Aorta (tissue), 5 donors: Measurements from ENCODE around the gene GNAI3. TPM values are rescaled to one million over a fixed set of nuclear protein-coding genes. Genes with fewer than 3 reads are reported as not detected.
A peak's percentile ranks its signal among the peaks of the same experiment; 100 is the strongest.

Experiments
- ATAC-seq: fragments of 200-7000 bp; cut with Tn5 transposase; one replicate; pipeline ENCODE4 v1.9.1; 2022; ENCODE audit warnings: moderate library complexity; ENCODE audit not compliant: low FRiP score
- DNase-seq, 2 donors: peaks; one replicate each; pipeline ENCODE4 v3.0.0-alpha.2; 2020
- H3K27ac ChIP-seq, 2 donors: one replicate each; pipeline ENCODE4 v1.5.1; 2013; ENCODE audit warnings: low read length in 2 of 2, mild to moderate bottlenecking in 2 of 2, moderate library complexity in 2 of 2, control low read depth in 1 of 2, inconsistent platforms in 1 of 2, low read depth in 1 of 2
- H3K27me3 ChIP-seq, 2 donors: one replicate each; pipeline ENCODE4 v1.6.1; 2013; ENCODE audit warnings: control low read depth in 1 of 2, low read length in 1 of 2, mild to moderate bottlenecking in 1 of 2, moderate library complexity in 1 of 2; ENCODE audit not compliant: insufficient read depth in 2 of 2, control insufficient read depth in 1 of 2
- H3K36me3 ChIP-seq, 2 donors: one replicate each; pipeline ENCODE4 v1.6.1; 2013; ENCODE audit warnings: control low read depth in 1 of 2, low read length in 1 of 2, mild to moderate bottlenecking in 1 of 2; ENCODE audit not compliant: insufficient read depth in 2 of 2, control insufficient read depth in 1 of 2
- H3K4me1 ChIP-seq, 2 donors: one replicate each; pipeline ENCODE4 v1.6.1; 2013; ENCODE audit warnings: low read length in 2 of 2, control low read depth in 1 of 2, mild to moderate bottlenecking in 1 of 2, moderate library complexity in 1 of 2; ENCODE audit not compliant: insufficient read depth in 2 of 2, control insufficient read depth in 1 of 2
- H3K4me3 ChIP-seq, 2 donors: one replicate each; pipeline ENCODE4 v1.5.1; 2013; ENCODE audit warnings: low read length in 2 of 2, control low read depth in 1 of 2, mild to moderate bottlenecking in 1 of 2
- H3K9me3 ChIP-seq: one replicate; pipeline ENCODE4 v1.6.1; 2013; ENCODE audit warnings: mild to moderate bottlenecking, low read length; ENCODE audit not compliant: control insufficient read depth
- WGBS, 2 donors: extraction: QIAGEN DNeasy Blood & Tissue Kit; methylation state at CpG; one replicate each; pipeline ENCODE4 v1.1.7; 2013; 5-methylcytosine and 5-hydroxymethylcytosine counted together
- intact Hi-C, 2 donors: fragments of 100-400 bp; cut with DNase I; formaldehyde crosslinking; loops; one replicate each; pipeline versions ENCODE4 v1.14.2 to v1.15.0; 2022
- polyA plus RNA-seq, 2 donors: library from polyadenylated mRNA; stranded (reverse); fragments of 200-250 nt; gene quantifications; one replicate each; pipeline ENCODE4 v1.2.3, GENCODE V29; 2013
- total RNA-seq, 2 donors: library from RNA; stranded (reverse); fragmentation: NEBNext Ultra II Directional; extraction: Animal tissue kit (Norgen Biotek cat#: 25700); gene quantifications; one replicate each; pipeline ENCODE4 v1.2.1, GENCODE V29; 2021
- donor health status: healthy with polysubstance abuse.
- donor health status: Bipolar disorder and iron deficiency.
- donor health status: DM: no; HTN: no; CAD: no.
- donor health status: DM: no; HTN: no; CAD: no.
- donor health status: DM: yes; HTN: yes; CAD: no.

Gene GNAI3
- total and polyA plus RNA-seq, 4 donors, result 3.0 to 8.2 (median 5.1) TPM

DNA sequence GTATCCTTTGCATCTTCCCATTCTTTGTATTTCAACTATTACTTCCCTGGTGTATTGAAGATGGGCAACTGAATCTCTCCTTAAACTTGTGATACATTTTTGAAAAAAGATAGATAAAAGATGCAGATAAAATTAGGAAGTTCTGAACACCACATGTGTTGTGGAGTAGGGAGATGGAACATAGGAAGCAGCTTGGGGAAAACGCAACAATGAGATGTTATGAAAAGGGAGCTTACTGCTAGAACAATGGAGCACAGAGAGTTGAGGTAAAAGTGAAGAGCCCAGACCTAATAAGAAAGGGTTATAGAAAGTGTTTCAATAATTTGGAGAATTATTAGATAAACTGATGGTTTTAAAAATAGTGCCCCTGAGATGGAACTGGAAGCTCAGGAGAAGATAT, 20.9 kb downstream of the GNAI3 start:
- intact Hi-C loops, result no loop called here
- 88 to 93% methylated on average over 1 of the region's 1 CpG for WGBS, 2 donors

DNA sequence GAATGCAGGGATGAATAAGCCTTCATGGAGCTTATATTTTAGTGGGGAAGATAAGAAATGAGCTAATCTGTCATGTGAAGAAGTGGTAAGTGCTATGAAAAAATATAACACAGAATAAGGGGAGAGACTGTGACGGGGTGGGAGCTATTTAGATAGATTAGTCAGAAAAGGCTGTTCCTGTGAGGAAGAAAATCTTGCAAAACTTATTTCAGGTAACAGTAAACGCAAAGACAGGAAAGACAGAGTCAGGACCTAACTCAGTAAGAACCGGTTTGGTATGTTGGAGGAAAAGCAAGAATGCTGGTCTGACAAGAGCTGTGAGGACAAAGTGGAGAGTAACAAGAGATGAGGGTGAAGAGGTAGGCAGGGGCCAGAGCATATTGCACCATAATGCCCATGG, 22.0 kb downstream of the GNAI3 start:
- DNase-seq (no peak), ATAC-seq (no peak)
- intact Hi-C loops, result no loop called here
- no peak overlapping the region for H3K4me3 ChIP-seq
- no peak overlapping the region for H3K27ac ChIP-seq
- no peaks in the 10 kb centered on the region for H3K36me3 ChIP-seq
- H3K4me1 ChIP-seq, result peaks cover 0 to 7% of the 10 kb centered on the region in 2 donors
- WGBS, 2 donors, result 24 to 30% methylated on average over 3 of the region's 3 CpGs
- no peaks in the 10 kb centered on the region for H3K27me3 ChIP-seq
- H3K9me3 ChIP-seq, result no peaks in the 10 kb centered on the region

More for the DNA sequence above, 20.9 kb downstream of the GNAI3 start:
- Histone ChIP-seq H3K27me3 (no peaks in the 10 kb centered on the region), H3K4me1 (peaks cover 0 to 7% of the 10 kb centered on the region in 2 donors), H3K36me3 (no peaks in the 10 kb centered on the region), H3K4me3 (no peak overlapping the region), H3K27ac (no peak overlapping the region), H3K9me3 (no peaks in the 10 kb centered on the region)
- DNase-seq (no peak), ATAC-seq (no peak)

DNA sequence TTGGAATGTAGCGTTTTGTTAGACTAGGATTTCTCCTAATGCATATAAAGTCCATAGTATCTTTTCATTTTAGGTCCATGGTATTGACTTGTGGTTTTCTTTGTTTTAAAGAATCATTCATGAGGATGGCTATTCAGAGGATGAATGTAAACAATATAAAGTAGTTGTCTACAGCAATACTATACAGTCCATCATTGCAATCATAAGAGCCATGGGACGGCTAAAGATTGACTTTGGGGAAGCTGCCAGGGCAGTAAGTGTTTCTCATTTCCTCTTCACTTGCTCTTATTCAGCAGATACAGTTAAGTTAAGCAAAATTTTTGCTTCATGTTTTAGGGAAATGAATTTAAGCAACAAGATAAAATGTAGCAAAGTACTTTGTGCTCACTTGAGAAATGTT, 25.4 kb downstream of the GNAI3 start:
- Histone ChIP-seq H3K4me3 (no peak overlapping the region), H3K36me3 (no peaks in the 10 kb centered on the region), H3K4me1 (peaks cover 0 to 7% of the 10 kb centered on the region in 2 donors), H3K27me3 (no peaks in the 10 kb centered on the region), H3K9me3 (no peaks in the 10 kb centered on the region), H3K27ac (no peak overlapping the region)
- no peak for DNase-seq
- no peak for ATAC-seq
- intact Hi-C loops, result no loop called here
- 67 to 73% methylated on average over 2 of the region's 2 CpGs for WGBS, 2 donors

DNA sequence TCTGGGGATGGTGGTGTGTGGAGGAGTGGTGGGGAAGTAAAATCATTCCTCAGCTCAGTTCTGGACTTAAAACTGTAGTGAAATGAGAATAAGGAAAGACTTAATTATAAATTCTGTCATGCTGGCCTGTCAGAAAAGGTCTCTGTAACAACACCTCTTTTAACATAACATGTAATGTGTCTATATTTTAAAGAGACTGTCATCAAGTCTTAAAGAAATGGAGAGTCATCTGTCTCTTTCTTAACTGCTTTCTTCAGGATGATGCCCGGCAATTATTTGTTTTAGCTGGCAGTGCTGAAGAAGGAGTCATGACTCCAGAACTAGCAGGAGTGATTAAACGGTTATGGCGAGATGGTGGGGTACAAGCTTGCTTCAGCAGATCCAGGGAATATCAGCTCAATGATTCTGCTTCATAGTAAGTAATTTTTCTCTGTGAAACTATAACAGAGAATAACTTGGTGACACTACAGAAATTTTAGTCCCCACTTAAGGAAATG, 30.6 kb downstream of the GNAI3 start:
- peaks cover 2 to 3% of the 10 kb centered on the region in 2 donors for H3K4me1 ChIP-seq
- H3K27ac ChIP-seq, result peak overlapping the region in 1 of 2 donors; percentile 40
- H3K4me3 ChIP-seq, result no peak overlapping the region
- DNase-seq (no peak), ATAC-seq (no peak)
- H3K36me3 ChIP-seq, result no peaks in the 10 kb centered on the region
- H3K27me3 ChIP-seq, result no peaks in the 10 kb centered on the region
- 5 to 6% methylated on average over 3 of the region's 3 CpGs for WGBS, 2 donors
- intact Hi-C loops, result no loop called here
- no peaks in the 10 kb centered on the region for H3K9me3 ChIP-seq

DNA sequence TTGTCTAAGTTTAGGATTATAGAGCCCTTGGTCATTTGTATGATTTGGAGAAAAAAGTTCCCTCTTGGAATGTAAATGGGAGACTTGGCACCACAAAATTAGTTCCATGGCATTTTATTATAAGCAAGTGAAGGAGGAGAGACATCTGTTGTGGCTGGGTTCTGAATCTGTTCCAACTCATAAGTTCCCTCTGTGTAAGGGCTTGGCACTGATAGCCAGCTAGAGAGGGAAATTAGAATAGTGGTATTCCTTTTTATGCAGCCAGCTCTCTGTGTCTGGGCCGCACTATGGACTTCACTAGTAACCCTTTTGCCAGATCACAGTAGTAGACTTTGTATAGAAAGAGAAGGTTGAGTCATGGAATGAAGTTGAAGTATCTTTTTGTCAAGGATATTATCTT, 31.1 kb downstream of the GNAI3 start:
- H3K36me3 ChIP-seq, result no peaks in the 10 kb centered on the region
- H3K27me3 ChIP-seq, result no peaks in the 10 kb centered on the region
- no peaks in the 10 kb centered on the region for H3K9me3 ChIP-seq
- WGBS, 2 donors, result 3 to 9% methylated on average over 1 of the region's 1 CpG
- no peak for ATAC-seq
- peaks cover 2 to 3% of the 10 kb centered on the region in 2 donors for H3K4me1 ChIP-seq
- H3K4me3 ChIP-seq, result no peak overlapping the region
- peak overlapping the region in 1 of 2 donors; percentile 17 for H3K27ac ChIP-seq
- DNase-seq, result no peak
- intact Hi-C loops, result no loop called here

DNA sequence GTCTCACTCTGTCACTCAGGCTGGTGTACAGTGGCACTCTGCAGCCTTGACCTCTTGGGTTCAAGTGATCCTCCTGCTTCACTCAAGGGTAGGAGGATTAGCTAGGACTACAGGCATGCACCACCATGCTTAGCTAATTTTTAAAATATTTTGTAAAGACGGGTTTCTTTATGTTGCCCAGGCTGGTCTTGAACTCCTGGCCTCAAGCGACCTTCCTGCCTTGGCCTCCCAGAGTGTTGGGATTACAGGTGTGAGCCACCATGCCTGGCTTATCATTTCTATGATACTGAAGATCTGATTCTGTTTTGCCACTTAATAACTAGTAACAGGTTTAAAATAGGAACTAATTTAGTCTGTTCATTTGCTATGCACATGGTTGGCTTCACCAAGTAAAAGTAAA, 33.6 kb downstream of the GNAI3 start:
- WGBS, 2 donors, result 77 to 79% methylated on average over 2 of the region's 2 CpGs
- Histone ChIP-seq H3K36me3 (peaks cover 0 to 3% of the 10 kb centered on the region in 2 donors), H3K9me3 (no peaks in the 10 kb centered on the region), H3K27ac (no peak overlapping the region), H3K27me3 (no peaks in the 10 kb centered on the region), H3K4me3 (no peak overlapping the region), H3K4me1 (peaks cover 2 to 3% of the 10 kb centered on the region in 2 donors)
- DNase-seq, result no peak
- intact Hi-C loops, result no loop called here
- no peak for ATAC-seq

DNA sequence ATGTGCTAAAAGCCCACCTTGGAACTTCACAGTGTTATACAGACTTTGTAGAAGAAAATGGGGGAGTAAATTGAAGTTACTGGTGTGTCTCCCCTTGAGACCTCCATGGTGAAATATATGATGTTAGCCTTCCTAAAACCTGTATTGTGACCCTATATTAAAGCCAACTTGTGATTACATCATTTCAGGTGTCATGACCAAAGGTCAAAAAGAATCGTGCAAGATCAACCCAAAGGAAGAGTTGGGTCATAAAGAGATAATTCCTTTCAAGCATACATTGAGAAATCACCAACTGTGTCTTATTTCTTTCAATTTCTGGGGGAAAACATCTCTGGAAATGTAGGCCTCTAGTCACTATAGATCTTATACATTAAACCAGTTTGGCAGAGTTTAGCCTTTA, 36.4 kb downstream of the GNAI3 start:
- Histone ChIP-seq H3K4me1 (no peaks in the 10 kb centered on the region), H3K27me3 (no peaks in the 10 kb centered on the region), H3K9me3 (no peaks in the 10 kb centered on the region), H3K36me3 (peaks cover 0 to 4% of the 10 kb centered on the region in 2 donors), H3K4me3 (no peak overlapping the region), H3K27ac (no peak overlapping the region)
- intact Hi-C loops, result no loop called here
- ATAC-seq, result no peak
- DNase-seq, result no peak
- 87 to 90% methylated on average over 1 of the region's 1 CpG for WGBS, 2 donors

DNA sequence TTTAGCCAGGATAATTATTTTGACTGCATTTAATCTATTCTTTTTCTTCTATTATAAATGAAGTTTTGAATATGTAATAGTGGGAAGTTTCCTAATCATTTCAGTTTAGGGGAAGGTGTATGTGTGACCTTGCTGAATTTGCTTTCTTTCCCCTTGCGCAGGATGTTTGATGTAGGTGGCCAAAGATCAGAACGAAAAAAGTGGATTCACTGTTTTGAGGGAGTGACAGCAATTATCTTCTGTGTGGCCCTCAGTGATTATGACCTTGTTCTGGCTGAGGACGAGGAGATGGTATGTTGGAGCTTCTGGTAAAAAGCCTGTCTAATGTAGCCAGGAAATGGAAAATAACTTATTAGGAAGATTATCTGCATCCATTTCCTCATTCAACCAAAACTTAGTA, 37.6 kb downstream of the GNAI3 start:
- Histone ChIP-seq H3K27ac (no peak overlapping the region), H3K27me3 (no peaks in the 10 kb centered on the region), H3K4me3 (no peak overlapping the region), H3K9me3 (no peaks in the 10 kb centered on the region), H3K4me1 (no peaks in the 10 kb centered on the region), H3K36me3 (peaks cover 0 to 4% of the 10 kb centered on the region in 2 donors)
- DNase-seq, result no peak
- intact Hi-C loops, result no loop called here
- ATAC-seq, result no peak
- WGBS, 2 donors, result 88 to 93% methylated on average over 3 of the region's 3 CpGs

DNA sequence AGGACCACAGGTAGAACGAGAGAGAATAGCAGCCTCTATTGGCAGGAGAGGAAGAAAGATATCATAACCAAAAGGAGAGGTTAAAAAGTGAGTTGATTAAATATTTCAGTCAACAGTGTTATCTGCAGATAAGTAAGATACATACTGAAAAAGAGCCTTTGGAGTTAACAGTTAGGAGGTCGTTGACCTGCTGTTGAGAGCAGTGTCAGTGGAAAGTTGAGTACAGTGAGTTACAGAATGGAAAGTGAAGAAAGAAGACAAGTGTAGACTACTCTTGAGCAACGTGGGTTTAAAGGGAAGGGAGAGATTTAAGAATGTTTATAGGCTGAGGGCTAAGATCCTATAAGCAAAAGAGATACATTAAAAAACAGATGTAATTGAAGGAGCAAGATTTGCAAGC, 40.8 kb downstream of the GNAI3 start:
- 87 to 88% methylated on average over 3 of the region's 3 CpGs for whole genome bisulfite sequencing, 2 donors
- Histone ChIP-seq H3K9me3 (no peaks in the 10 kb centered on the region), H3K27me3 (no peaks in the 10 kb centered on the region), H3K36me3 (peaks cover 4 to 5% of the 10 kb centered on the region in 2 donors), H3K27ac (no peak overlapping the region), H3K4me1 (no peaks in the 10 kb centered on the region), H3K4me3 (no peak overlapping the region)
- ATAC-seq (no peak), DNase-seq (no peak)
- intact Hi-C loops, result no loop called here
